GM23248 (cell line): ENCODE measurements around the gene HDAC7.

Experiments
- EZH2 ChIP-seq: fragments of 200-600 bp; sonication (generic); IDR thresholded peaks from 2 replicates; pipeline ENCODE4 v1.6.1; 2018; ENCODE audit warnings: antibody characterized with exemption, mild to moderate bottlenecking; ENCODE audit not compliant: insufficient read depth, poor library complexity, severe bottlenecking
- EZH2phosphoT487 ChIP-seq: fragments of 200-600 bp; sonication (generic); IDR thresholded peaks from 2 replicates; pipeline ENCODE4 v1.6.1; 2018; ENCODE audit warnings: antibody characterized with exemption, moderate library complexity, mild to moderate bottlenecking, low read depth; ENCODE audit not compliant: insufficient read depth

DNA sequence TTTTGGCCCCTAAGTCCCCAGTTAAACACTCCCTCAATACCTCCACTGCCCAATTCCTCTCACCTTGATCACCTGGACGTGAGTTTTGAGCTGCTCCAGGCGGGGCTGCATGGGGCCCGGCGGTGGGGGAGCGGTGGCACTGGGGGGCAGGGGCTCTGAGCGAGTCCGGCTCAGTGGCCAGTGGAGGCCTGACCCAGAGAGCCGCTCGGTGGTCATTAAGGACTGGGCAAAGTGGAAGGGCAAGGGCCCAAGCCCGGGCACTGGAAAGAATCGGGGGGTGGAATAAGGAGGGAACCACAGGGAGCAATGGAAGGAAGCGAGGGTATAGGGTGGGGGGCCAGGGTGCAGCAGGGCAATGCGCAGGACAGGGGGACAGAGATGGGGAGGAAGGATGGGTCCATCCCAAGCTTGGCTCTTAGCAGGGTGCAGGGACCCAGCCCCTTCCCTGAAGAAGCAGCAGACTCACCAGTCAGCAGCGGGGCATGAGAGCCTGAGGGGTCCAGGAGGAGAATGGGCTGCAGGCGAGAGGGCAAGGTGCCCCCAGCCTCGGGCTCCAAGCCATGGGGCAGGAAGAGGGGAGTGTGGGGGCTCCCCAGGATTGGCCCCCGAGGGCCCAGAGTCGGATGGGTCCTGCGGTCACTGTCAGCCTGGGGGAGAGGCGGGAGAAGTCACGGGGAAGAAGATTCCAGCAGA lies 24.4 kb downstream of the HDAC7 start:
- TF ChIP-seq EZH2 (no peak), EZH2phosphoT487 (no peak)
